ENCODE data around the gene CTTNBP2NL.

GRCh38 chr1:112409414-112409813 lies 13.4 kb downstream of the CTTNBP2NL start:
- no peak for TF ChIP-seq CTCF (IDR thresholded peaks at IDR 0.05)
- no peak for TF ChIP-seq POLR2A (IDR thresholded peaks at IDR 0.05)
- TF ChIP-seq POLR2AphosphoS5 (IDR thresholded peaks at IDR 0.05): no peak

Measured in suprapubic skin (tissue), 4 donors.